ENCODE measurements around the gene HNF1B. TPM values are rescaled to one million over a fixed set of nuclear protein-coding genes. Genes with fewer than 3 reads are reported as not detected.

The HNF1B gene
- total RNA-seq, 4 donors from 2014 or later: not detected

DNA sequence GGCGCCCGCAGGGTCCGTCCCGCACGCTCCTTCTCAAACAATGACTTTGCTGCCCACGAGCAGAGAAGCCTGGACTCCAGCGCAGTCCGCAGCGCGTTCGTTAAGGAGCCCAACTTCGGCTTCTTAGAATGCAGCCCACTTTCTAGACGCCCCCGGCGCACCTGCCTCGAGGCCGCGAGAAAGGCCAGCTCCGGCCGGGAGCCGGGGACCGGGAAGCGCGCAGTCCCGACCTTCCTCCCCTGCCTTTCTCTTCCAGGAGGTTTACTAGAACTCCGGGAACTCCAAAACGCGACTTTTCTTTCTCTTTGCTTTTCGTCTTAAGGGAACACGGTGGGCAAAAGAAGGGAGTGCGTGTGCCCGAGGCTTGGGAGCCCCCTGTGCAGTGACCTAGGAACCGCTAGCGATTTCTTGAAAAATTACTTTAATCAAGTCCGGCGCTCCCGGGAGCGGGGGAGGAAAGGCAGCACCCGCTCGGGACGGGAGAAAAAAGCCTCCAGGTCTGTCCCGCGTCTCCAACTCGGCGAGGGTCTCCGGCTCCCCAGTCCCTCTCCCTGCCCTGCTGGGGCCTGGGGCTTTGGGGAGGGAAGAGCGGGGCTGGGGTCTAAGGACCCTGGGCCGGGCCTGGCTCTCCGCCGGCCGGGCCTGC is 2.6 kb downstream of the HNF1B start:
- TF ChIP-seq, protein P1, sequence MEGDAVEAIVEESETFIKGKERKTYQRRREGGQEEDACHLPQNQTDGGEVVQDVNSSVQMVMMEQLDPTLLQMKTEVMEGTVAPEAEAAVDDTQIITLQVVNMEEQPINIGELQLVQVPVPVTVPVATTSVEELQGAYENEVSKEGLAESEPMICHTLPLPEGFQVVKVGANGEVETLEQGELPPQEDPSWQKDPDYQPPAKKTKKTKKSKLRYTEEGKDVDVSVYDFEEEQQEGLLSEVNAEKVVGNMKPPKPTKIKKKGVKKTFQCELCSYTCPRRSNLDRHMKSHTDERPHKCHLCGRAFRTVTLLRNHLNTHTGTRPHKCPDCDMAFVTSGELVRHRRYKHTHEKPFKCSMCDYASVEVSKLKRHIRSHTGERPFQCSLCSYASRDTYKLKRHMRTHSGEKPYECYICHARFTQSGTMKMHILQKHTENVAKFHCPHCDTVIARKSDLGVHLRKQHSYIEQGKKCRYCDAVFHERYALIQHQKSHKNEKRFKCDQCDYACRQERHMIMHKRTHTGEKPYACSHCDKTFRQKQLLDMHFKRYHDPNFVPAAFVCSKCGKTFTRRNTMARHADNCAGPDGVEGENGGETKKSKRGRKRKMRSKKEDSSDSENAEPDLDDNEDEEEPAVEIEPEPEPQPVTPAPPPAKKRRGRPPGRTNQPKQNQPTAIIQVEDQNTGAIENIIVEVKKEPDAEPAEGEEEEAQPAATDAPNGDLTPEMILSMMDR (IDR thresholded peaks at IDR 0.05; ENCODE audit: low read depth): no peak

DNA sequence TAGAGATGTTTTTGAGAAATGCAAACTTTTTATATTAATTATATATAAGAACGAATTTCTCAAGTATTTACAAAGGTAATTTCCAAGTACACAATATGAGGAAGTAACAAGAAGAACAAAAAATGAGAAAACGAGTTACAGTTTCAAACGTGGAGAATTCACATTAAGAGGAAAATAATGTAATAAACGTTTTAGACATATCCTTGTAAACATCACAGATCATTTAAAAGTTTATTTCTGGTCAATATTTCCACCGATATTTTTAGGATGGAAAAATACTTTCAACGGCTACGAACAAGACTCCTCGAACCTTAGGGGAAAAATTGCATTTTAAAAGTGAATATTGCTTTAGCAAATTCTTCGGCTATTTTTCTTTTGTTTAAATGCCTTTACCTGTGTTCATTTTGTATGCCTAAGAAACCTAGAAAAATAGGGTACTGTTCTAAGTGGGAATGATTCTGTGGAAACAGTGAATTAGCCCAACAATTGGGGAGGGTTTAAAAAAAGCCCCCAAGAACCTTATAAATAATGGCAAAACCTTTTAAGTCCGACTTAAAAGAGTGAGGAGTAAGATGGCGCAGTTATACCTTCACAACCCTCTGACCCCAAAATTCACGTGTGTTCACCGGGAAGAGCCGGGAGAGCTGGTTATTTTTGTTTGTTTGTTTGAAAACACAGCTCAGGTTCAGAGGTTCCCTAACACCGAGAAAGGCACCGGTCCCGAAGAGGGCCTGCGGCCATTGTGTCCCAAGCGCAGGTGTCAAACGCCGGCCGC is 3.3 kb downstream of the HNF1B start:
- TF ChIP-seq, protein P1 (IDR thresholded peaks at IDR 0.05; ENCODE audit: low read depth): no peak

DNA sequence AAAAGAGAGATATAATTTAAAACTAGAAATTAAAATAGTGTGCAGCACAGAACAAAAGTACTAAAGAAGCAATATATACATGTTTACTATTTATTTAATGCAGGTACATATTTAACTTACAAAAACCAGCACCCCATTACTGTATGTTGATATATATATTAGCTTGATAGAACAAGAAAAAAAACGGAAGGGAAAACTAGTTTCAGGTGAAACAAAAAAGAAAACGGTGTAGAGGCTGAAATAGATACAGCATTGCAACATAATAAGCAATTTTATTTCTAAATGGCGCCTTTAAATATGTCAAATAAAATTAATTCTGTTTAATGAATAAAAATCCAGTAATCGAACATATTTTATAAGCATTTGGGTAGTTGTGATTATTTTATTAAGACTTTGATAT is 3.9 kb downstream of the HNF1B start:
- TF ChIP-seq, protein P1 (IDR thresholded peaks at IDR 0.05; ENCODE audit: low read depth): no peak

DNA sequence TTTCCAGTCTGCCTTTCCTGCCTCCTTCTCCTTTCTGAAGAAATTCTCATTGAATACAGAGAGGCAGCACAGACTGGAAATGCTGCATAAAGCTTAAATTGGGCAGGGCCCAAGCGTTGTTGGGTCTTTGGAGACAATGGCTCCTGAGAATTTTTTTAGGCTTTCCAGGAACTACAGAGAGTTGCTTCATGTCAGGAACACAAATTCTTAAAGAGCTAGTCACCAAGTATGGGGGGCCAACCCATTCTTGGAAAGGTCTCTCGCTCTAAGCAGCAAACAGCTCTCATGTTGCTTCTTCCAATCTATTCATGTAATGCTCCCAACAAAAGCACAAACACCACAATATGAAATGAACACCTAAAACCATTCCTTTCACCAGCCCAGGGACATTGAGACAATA is 6.9 kb downstream of the HNF1B start:
- TF ChIP-seq, protein P1 (IDR thresholded peaks at IDR 0.05; ENCODE audit: low read depth): no peak

DNA sequence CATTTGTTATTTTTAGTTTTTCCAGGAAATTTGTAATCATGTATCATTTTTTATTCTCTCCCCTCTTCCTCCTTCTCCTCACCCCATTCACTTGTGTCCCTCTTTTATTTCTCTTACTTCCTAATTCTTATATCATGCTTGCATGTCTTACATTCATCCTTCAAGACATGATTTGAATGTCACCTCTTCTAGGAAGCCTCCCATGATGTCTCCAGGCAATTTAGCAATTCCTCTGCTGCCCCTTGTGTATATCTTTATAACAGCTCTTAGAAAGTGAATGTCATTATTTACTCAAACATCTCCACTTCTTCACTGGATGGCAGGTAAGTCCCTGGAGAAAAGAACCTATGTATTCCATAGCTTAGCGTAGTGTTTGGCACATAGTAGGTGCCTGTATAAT is 7.8 kb downstream of the HNF1B start:
- TF ChIP-seq, protein P1 (IDR thresholded peaks at IDR 0.05; ENCODE audit: low read depth): no peak

DNA sequence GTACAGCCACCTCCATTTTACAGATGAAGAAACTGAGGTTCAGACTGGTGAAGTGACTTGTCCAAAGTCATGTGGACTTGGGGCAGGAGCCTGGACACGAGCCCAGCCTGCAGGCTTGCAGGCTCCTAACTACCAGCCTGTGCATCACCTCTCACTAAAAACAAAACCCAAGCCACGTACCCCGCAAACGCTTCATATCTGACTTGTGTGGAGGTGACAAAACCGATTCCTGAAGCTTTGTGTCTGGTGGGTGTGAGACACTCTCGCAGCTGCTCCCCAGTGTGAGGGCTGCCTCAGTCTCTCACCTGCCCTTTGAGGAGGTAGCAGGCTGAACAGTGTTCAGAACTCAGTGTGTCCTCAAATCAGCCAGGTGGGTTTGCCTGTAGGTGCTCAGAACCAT is 8.4 kb downstream of the HNF1B start:
- TF ChIP-seq, protein P1 (IDR thresholded peaks at IDR 0.05; ENCODE audit: low read depth): no peak

DNA sequence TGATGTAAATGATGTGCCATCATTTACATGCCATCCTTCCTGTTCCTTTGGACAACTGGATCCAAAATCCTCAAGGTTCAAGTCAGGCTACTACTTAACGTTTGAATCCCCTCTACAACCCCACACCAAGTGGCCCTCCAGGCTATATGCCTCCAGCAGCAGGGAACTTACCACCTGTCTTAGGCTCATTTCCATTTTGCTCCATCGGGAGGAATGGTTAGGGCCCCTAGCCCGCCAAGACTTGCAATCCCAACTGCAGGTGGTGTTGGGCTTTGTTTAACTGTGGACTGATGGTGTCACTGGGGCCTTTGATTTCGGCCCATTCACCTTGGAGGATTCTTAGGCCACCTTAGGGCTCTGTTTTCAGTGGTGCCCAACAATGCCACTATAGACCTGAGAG is 9.7 kb downstream of the HNF1B start:
- TF ChIP-seq, protein P1 (IDR thresholded peaks at IDR 0.05; ENCODE audit: low read depth): no peak
